Right cardiac atrium (tissue), 5 donors: ENCODE data around the gene CCDC183. TPM values are rescaled to one million over a fixed set of nuclear protein-coding genes. Genes with fewer than 3 reads are reported as not detected.
A peak's percentile ranks its signal among the peaks of the same experiment; 100 is the strongest.

Experiments
- ATAC-seq, 2 donors: fragments of 200-7000 bp; cut with Tn5 transposase; one replicate each; pipeline versions ENCODE4 v1.8.0 to v1.9.1; 2020; ENCODE audit warnings: moderate library complexity in 2 of 2, mild to moderate bottlenecking in 1 of 2
- DNase-seq, 3 donors: peaks; one replicate each; pipeline ENCODE4 v3.0.0-alpha.2; 2020
- H3K27ac ChIP-seq: one replicate; pipeline ENCODE4 v1.5.1; 2013; ENCODE audit warnings: mild to moderate bottlenecking, low read length, control low read depth, moderate library complexity
- H3K27me3 ChIP-seq: one replicate; pipeline ENCODE4 v1.6.1; 2013; ENCODE audit not compliant: control insufficient read depth, insufficient read depth
- H3K4me1 ChIP-seq: one replicate; pipeline ENCODE4 v1.6.1; 2013; ENCODE audit warnings: low read length; ENCODE audit not compliant: control insufficient read depth, insufficient read depth
- H3K4me3 ChIP-seq: one replicate; pipeline ENCODE4 v1.5.1; 2013; ENCODE audit warnings: low read length, control low read depth
- H3K9me3 ChIP-seq: one replicate; pipeline ENCODE4 v1.6.1; 2013; ENCODE audit warnings: low read length; ENCODE audit not compliant: control insufficient read depth
- WGBS: extraction: QIAGEN DNeasy Blood & Tissue Kit; methylation state at CpG from one replicate; pipeline ENCODE4 v1.1.7; 2013; 5-methylcytosine and 5-hydroxymethylcytosine counted together
- intact Hi-C, 4 donors: fragments of 100-400 bp; cut with DNase I; formaldehyde crosslinking; loops; one replicate each; pipeline versions ENCODE4 v1.11.0 to v1.14.0; 2022 to 2023
- polyA plus RNA-seq: library from polyadenylated mRNA; stranded (reverse); fragments of 200-250 nt; gene quantifications from one replicate; pipeline ENCODE4 v1.2.3, GENCODE V29; 2013
- total RNA-seq, 4 donors: library from RNA; stranded (reverse); fragmentation: NEBNext Ultra II Directional; extraction: Animal tissue kit (Norgen Biotek cat#: 25700); gene quantifications; one replicate each; pipeline ENCODE4 v1.2.1, GENCODE V29; 2021
- donor health status: healthy with polysubstance abuse.
- donor health status: DM: no; HTN: yes; CAD: no.
- donor health status: DM: no; HTN: no; CAD: no.
- donor health status: DM: no; HTN: yes; CAD: no; lungs with severe emphysema.
- donor health status: DM: yes; HTN: yes; CAD: no.

CCDC183 gene
- total and polyA plus RNA-seq, 5 donors, result 2.0 to 5.0 (median 2.9) TPM

GRCh38 chr9:136803551-136804508 is 7.7 kb downstream of the CCDC183 start:
- no peaks in the 10 kb centered on the region for H3K4me1 ChIP-seq
- DNase-seq (peak in 1 of 3 donors; percentile 42), ATAC-seq (no peak)
- 97% methylated on average over 22 of the region's 22 CpGs for WGBS
- intact Hi-C loops, result loop anchor here in 1 of 4 donors (5.0 kb wide), 1 partner anchor 53 kb away; no protein-coding TSS in a partner anchor
- no peak overlapping the region for H3K4me3 ChIP-seq
- no peak overlapping the region for H3K27ac ChIP-seq
- no peaks in the 10 kb centered on the region for H3K9me3 ChIP-seq
- no peaks in the 10 kb centered on the region for H3K27me3 ChIP-seq

GRCh38 chr9:136804509-136805206 is 8.5 kb downstream of the CCDC183 start:
- Histone ChIP-seq H3K4me3 (no peak overlapping the region), H3K27me3 (no peaks in the 10 kb centered on the region), H3K27ac (no peak overlapping the region), H3K9me3 (no peaks in the 10 kb centered on the region), H3K4me1 (no peaks in the 10 kb centered on the region)
- intact Hi-C loops, result loop anchor here in 1 of 4 donors (5.0 kb wide), 1 partner anchor 53 kb away; no protein-coding TSS in a partner anchor
- peak in 2 of 3 donors; percentile 56 to 60 for DNase-seq
- 89% methylated on average over 20 of the region's 20 CpGs for WGBS
- no peak for ATAC-seq

GRCh38 chr9:136805207-136805740 is 9.1 kb downstream of the CCDC183 start:
- Histone ChIP-seq H3K4me3 (no peak overlapping the region), H3K4me1 (no peaks in the 10 kb centered on the region), H3K27ac (no peak overlapping the region), H3K27me3 (no peaks in the 10 kb centered on the region), H3K9me3 (no peaks in the 10 kb centered on the region)
- 86% methylated on average over 12 of the region's 12 CpGs for WGBS
- DNase-seq, result no peak
- no peak for ATAC-seq
- intact Hi-C loops, result no loop called here

- Histone ChIP-seq H3K27ac (no peak overlapping the region), H3K4me3 (no peak overlapping the region), H3K4me1 (no peaks in the 10 kb centered on the region), H3K27me3 (no peaks in the 10 kb centered on the region), H3K9me3 (no peaks in the 10 kb centered on the region)
- no peak for ATAC-seq
- peak in 2 of 3 donors; percentile 37 to 55 for DNase-seq
- whole genome bisulfite sequencing, result 96% methylated on average over 10 of the region's 10 CpGs
- intact Hi-C loops, result no loop called here
Measured at GRCh38 chr9:136806067-136806466, 9.9 kb downstream of the CCDC183 start.

DNA sequence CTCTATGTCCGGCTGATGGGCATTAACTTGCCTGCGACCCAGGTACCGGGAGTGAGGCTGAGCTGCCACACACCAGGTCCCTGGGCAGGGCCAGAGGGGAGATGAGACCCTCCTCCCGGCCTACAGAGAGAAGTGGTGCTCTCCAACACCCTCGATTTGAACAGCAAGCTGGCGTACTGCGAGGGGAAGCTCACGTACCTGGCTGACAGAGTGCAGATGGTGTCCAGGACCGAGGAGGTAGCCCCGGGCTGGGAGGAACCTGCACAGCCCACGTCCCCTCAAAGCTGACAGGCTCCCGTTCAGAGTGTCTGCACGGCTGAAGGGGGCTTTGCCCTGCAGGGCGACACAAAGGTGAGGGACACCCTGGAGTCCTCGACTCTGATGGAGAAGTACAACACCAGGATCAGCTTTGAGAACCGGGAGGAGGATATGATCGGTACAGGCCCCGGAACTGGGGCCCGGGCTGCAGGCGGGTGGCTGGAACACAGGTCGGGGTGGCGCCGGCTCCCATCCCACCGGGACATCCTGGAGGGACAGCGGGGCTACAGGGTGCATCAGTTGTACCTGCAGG is 10.6 kb downstream of the CCDC183 start:
- H3K27ac ChIP-seq, result no peak overlapping the region
- no peaks in the 10 kb centered on the region for H3K27me3 ChIP-seq
- peak in 1 of 3 donors; percentile 46 for DNase-seq
- H3K4me3 ChIP-seq, result peak overlapping the region; percentile 97
- intact Hi-C loops, result no loop called here
- peak in 1 of 2 donors; percentile 6 for ATAC-seq
- no peaks in the 10 kb centered on the region for H3K4me1 ChIP-seq
- H3K9me3 ChIP-seq, result no peaks in the 10 kb centered on the region
- WGBS, result 69% methylated on average over 25 of the region's 25 CpGs

GRCh38 chr9:136807281-136808074 is 11.3 kb downstream of the CCDC183 start, which contains the start of gene RABL6:
Gene RABL6, plus strand, starts transcription at chr9:136807948. Its CDS starts 249 bp downstream, at chr9:136808197.
- Histone ChIP-seq H3K27ac (peak within 1 kb of the TSS; percentile 93), H3K27me3 (no peaks in the 10 kb centered on the region), H3K4me1 (no peaks in the 10 kb centered on the region), H3K4me3 (peak within 1 kb of the TSS; percentile 97), H3K9me3 (no peaks in the 10 kb centered on the region)
- peak; percentile 80 to 94 (median 93) for DNase-seq
- under 1% methylated on average over 96 of the region's 96 CpGs for WGBS
- peak; percentile 88 to 89 for ATAC-seq
- intact Hi-C loops, result no loop called here

- Histone ChIP-seq H3K27ac (peak overlapping the region; percentile 55), H3K4me3 (peak overlapping the region; percentile 97), H3K9me3 (no peaks in the 10 kb centered on the region), H3K4me1 (no peaks in the 10 kb centered on the region), H3K27me3 (no peaks in the 10 kb centered on the region)
- ATAC-seq (peak; percentile 5 to 17), DNase-seq (peak in 2 of 3 donors; percentile 80 to 81)
- WGBS, result under 1% methylated on average over 93 of the region's 93 CpGs
- intact Hi-C loops, result no loop called here
Measured at GRCh38 chr9:136808075-136808805, 12.1 kb downstream of the CCDC183 start.

DNA sequence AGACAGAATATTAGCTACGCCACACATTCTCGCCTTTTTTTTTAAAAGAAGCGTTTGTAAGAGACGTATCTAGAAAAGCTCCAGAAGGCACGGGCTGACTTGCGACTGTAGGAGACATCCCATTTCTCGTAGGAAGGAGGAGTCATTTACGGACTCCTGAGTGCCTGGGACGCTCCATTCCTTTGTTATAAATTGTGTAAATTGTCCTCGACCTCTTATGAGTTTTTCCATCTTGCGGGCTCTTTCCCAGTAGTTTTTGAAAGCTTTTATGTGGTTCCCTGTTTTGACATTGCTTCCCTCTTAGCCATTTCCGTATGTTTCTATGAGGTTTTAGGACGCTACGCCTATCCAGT is 12.6 kb downstream of the CCDC183 start:
- H3K4me3 ChIP-seq, result peak overlapping the region; percentile 97
- ATAC-seq (no peak), DNase-seq (no peak)
- H3K4me1 ChIP-seq, result no peaks in the 10 kb centered on the region
- no peaks in the 10 kb centered on the region for H3K27me3 ChIP-seq
- H3K27ac ChIP-seq, result no peak overlapping the region
- H3K9me3 ChIP-seq, result no peaks in the 10 kb centered on the region
- intact Hi-C loops, result no loop called here
- 3% methylated on average over 14 of the region's 14 CpGs for WGBS

GRCh38 chr9:136814725-136815421 is 18.7 kb downstream of the CCDC183 start:
- intact Hi-C loops, result no loop called here
- Histone ChIP-seq H3K27me3 (no peaks in the 10 kb centered on the region), H3K9me3 (no peaks in the 10 kb centered on the region), H3K4me3 (no peak overlapping the region), H3K4me1 (no peaks in the 10 kb centered on the region), H3K27ac (no peak overlapping the region)
- ATAC-seq (no peak), DNase-seq (peak in 1 of 3 donors; percentile 33)
- WGBS, result 91% methylated on average over 13 of the region's 13 CpGs
